Astrocyte of the spinal cord (primary cell): ENCODE measurements around the gene SLC25A26.
A peak's percentile ranks its signal among the peaks of the same experiment; 100 is the strongest.

Experiments used
- DNase-seq: peaks from one replicate; pipeline ENCODE4 v3.0.0; 2011; ENCODE audit warnings: low read depth, low spot score
- H3K4me3 ChIP-seq: 2 replicates; pipeline ENCODE4 v1.5.1; 2011; ENCODE audit warnings: low read depth, mild to moderate bottlenecking, low read length, moderate library complexity
- CTCF ChIP-seq: IDR thresholded peaks from 2 replicates; pipeline ENCODE4 v1.5.1; 2012; ENCODE audit warnings: low read depth, mild to moderate bottlenecking, low read length, inconsistent platforms
- in situ Hi-C: cut with HindIII; loops from 2 replicates; pipeline ENCODE4 v1.10.0; 2017; ENCODE audit warnings: low sequenced_read_pairs

The SLC25A26 gene

DNA sequence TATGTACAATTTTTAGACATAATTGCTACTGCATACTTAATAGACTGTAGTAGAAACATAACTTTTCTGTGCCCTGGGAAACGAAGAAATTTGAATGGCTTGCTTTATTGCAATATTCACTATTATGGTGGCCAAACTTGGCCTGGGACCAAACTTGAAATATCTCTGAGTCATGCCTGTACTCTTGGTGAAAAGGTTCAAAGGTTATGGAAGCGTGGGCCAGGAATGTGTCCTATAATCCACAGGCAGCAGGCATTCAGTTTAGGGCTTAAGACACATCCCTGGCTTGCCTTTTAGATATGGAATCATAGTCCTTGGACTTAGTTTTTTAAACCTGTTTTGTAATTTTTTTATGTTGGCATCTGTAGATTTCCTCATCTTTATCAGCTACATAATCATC is 155.8 kb downstream of the SLC25A26 start:
- no peak for TF ChIP-seq CTCF
- H3K4me3 ChIP-seq: no peak overlapping the region
- DNase-seq: peak; percentile 69
- in situ Hi-C loops: no loop called here

GRCh38 chr3:66377800-66378199 is 157.0 kb downstream of the SLC25A26 start:
- no peak for DNase-seq

DNA sequence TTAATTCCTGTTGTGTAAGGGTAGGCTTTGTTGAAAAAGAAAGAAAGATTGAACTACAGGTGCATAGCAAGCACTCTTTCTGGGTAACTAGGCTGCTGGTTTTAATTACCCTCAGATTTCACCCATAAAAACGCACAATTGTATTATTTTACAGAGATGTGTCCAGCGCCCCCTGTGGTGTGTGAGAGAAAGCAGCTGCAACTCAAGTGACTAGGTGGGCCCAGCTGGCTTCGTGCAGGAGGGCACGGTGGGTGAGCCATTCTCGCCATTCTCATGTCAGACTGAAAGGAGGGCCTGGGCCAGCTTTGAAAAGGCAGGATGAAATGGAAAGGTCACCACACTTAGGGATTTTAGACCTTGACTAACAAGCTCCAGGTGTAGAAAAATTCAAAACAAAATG is 157.5 kb downstream of the SLC25A26 start:
- DNase-seq: no peak
- peak; percentile 66 for TF ChIP-seq CTCF
- H3K4me3 ChIP-seq: no peak overlapping the region
- in situ Hi-C loops: no loop called here

More at GRCh38 chr3:66377800-66378199, 157.0 kb downstream of the SLC25A26 start:
- no peak for TF ChIP-seq CTCF
- no peak overlapping the region for H3K4me3 ChIP-seq
- in situ Hi-C loops: no loop called here

GRCh38 chr3:66379565-66379964 is 158.8 kb downstream of the SLC25A26 start:
- no peak for DNase-seq
- no peak for TF ChIP-seq CTCF
- in situ Hi-C loops: no loop called here
- H3K4me3 ChIP-seq: no peak overlapping the region

- in situ Hi-C loops: no loop called here
- TF ChIP-seq CTCF: no peak
- no peak overlapping the region for H3K4me3 ChIP-seq
- no peak for DNase-seq
These were observed 159.6 kb downstream of the SLC25A26 start for GRCh38 chr3:66380200-66380932.

DNA sequence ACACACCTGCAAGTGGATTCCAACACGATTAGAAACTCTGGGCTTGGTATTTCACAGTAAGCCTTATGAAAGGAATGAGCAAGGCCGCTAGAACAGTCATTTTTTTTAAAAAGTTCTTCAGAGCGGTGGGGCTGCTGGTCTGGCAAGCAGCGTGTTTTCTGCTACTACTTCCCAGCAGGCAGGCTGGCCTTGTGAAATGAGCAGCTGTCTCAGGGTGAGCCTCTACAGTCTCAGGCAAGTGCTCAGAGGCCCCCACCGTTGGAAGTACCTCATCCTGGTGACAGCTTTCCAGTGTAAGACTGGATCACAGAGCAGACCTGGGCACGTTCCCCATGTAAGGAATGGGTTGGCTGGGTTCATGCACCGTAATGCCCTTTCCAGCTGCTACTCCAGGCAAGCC is 160.8 kb downstream of the SLC25A26 start:
- in situ Hi-C loops: no loop called here
- H3K4me3 ChIP-seq: no peak overlapping the region
- no peak for TF ChIP-seq CTCF
- peak; percentile 26 for DNase-seq
